Spleen (tissue), 7 donors: ENCODE data around the gene FAM219B.

Source experiments
- POLR2A ChIP-seq, 3 donors: fragments of 450-650 bp; IDR thresholded peaks; one replicate each; pipeline ENCODE4 v1.5.1; 2017; ENCODE audit warnings: antibody characterized with exemption in 3 of 3, mild to moderate bottlenecking in 1 of 3
- POLR2AphosphoS5 ChIP-seq, 3 donors: sonication (generic); formaldehyde crosslinking; IDR thresholded peaks; one replicate each; pipeline ENCODE4 v1.5.1; 2017; ENCODE audit warnings: antibody characterized with exemption in 3 of 3
- TF ChIP-seq, protein P1 (sequence below), 11 experiments: fragments of 200-600 bp in 7 of 11; fragments of 450-650 bp in 4 of 11; sonication (generic) in 4 of 11; IDR thresholded peaks in 8 of 11; conservative IDR thresholded peaks in 3 of 11; 1 replicate in 7 of 11; 2 replicates in 4 of 11; pipeline versions ENCODE4 v1.4.0 to v1.8.0; 2016 to 2021; ENCODE audit warnings: antibody characterized with exemption in 11 of 11, inconsistent platforms in 4 of 11, mild to moderate bottlenecking in 1 of 11
- donor health status: DM: no; HTN: no; CAD: no; lungs with moderate emphysema.
- donor health status: DM: no; HTN: no; CAD: no.
- donor health status: DM: no; HTN: no; CAD: no.

DNA sequence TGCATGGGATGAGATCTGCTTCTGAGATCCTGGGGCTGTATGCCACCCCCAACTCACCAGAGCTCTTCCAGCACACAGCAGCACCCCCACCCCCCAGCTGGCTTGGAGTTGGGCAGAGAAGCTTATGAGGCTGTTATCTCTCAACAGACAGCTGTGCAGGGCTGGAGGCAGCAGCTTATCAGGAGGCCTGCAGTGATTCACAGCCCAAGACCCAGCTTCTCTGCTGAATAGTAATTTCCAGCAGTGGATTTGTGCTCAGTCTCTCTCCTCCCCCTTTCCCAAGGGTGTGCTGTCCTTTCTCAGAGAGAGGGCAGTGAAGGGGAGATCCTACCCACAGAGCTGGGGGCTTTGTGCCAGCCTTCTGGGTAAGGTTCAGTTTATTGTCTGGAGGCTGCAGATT lies 47.9 kb upstream of the FAM219B start:
- TF ChIP-seq, protein P1, sequence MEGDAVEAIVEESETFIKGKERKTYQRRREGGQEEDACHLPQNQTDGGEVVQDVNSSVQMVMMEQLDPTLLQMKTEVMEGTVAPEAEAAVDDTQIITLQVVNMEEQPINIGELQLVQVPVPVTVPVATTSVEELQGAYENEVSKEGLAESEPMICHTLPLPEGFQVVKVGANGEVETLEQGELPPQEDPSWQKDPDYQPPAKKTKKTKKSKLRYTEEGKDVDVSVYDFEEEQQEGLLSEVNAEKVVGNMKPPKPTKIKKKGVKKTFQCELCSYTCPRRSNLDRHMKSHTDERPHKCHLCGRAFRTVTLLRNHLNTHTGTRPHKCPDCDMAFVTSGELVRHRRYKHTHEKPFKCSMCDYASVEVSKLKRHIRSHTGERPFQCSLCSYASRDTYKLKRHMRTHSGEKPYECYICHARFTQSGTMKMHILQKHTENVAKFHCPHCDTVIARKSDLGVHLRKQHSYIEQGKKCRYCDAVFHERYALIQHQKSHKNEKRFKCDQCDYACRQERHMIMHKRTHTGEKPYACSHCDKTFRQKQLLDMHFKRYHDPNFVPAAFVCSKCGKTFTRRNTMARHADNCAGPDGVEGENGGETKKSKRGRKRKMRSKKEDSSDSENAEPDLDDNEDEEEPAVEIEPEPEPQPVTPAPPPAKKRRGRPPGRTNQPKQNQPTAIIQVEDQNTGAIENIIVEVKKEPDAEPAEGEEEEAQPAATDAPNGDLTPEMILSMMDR (IDR thresholded peaks at IDR 0.05 in 8 of 11, conservative IDR thresholded peaks at IDR 0.05 in 3 of 11): no peak
- TF ChIP-seq POLR2A (IDR thresholded peaks at IDR 0.05) (no peak), POLR2AphosphoS5 (IDR thresholded peaks at IDR 0.05) (no peak)
